BJ (cell line): ENCODE measurements around the gene MSH6. TPM values are rescaled to one million over a fixed set of nuclear protein-coding genes. Genes with fewer than 3 reads are reported as not detected.

Experiments used
- CTCF ChIA-PET: fragments of 350-600 bp; formaldehyde crosslinking; extraction: SDS; loops from one replicate; lab custom pipeline; 2021; ENCODE audit warnings: antibody characterized with exemption, inconsistent platforms; lab: Yijun Ruan, JAX
- POLR2A ChIA-PET: fragments of 300-600 bp; sonication (Branson Sonifier 250); formaldehyde crosslinking; extraction: SDS; loops from one replicate; lab custom pipeline; 2021; ENCODE audit warnings: antibody characterized with exemption; lab: Charles Lee
- DNase-seq: peaks from one replicate; pipeline ENCODE4 v3.0.0-alpha.2; 2011; ENCODE audit warnings: low read depth
- H3K27me3 ChIP-seq: 2 replicates; pipeline ENCODE4 v1.6.0; 2011; ENCODE audit warnings: low read length; ENCODE audit not compliant: control insufficient read depth, insufficient read depth
- H3K36me3 ChIP-seq: 2 replicates; pipeline ENCODE4 v1.5.1; 2011; ENCODE audit warnings: low read length; ENCODE audit not compliant: control insufficient read depth, insufficient read depth
- H3K4me3 ChIP-seq: 2 replicates; pipeline ENCODE4 v1.5.1; 2011; ENCODE audit warnings: low read depth, mild to moderate bottlenecking, control low read depth, low read length
- CTCF ChIP-seq: IDR thresholded peaks from 2 replicates; pipeline ENCODE4 v1.5.1; 2011; ENCODE audit warnings: low read depth, mild to moderate bottlenecking, control low read depth, inconsistent platforms, low read length, moderate library complexity; ENCODE audit not compliant: insufficient read depth
- polyA plus RNA-seq: library from polyadenylated mRNA; depleted of rRNA; stranded (reverse); fragments of >200 nt; gene quantifications from 2 replicates; pipeline ENCODE4 v1.2.3, GENCODE V29; 2011

The MSH6 gene
- polyA plus RNA-seq, 1 experiment: 13.7 TPM

- no peak overlapping the region for H3K4me3 ChIP-seq
- no peaks in the 10 kb centered on the region; the same call in 1 of the 2 replicates for H3K27me3 ChIP-seq
- DNase-seq: no peak
- ChIA-PET POLR2A (no interaction called here), CTCF (interaction anchor here (3.4 kb wide), 1 partner anchor 15 kb away, joined by 15 read pairs; no protein-coding TSS in a partner anchor)
- no peak for TF ChIP-seq CTCF
- no peaks in the 10 kb centered on the region for H3K36me3 ChIP-seq
Measured at GRCh38 chr2:47751856-47752414, 31.0 kb upstream of the MSH6 start.

GRCh38 chr2:47767497-47767844, 15.5 kb upstream of the MSH6 start:
- H3K4me3 ChIP-seq: no peak overlapping the region
- TF ChIP-seq CTCF: no peak
- H3K36me3 ChIP-seq: no peaks in the 10 kb centered on the region
- CTCF ChIA-PET: interaction anchor here (0.6 to 6.4 kb wide), 36 partner anchors 9 to 737 kb away, joined by 3 to 107 read pairs (median 4); partner anchors contain the start of genes MSH2 and MSH6
- no peak for DNase-seq
- POLR2A ChIA-PET: no interaction called here
- no peaks in the 10 kb centered on the region for H3K27me3 ChIP-seq

- CTCF ChIA-PET: interaction anchor here (0.5 to 6.4 kb wide), 37 partner anchors 10 to 737 kb away, joined by 3 to 107 read pairs (median 4); partner anchors contain the start of genes MSH2 and MSH6
- peak; percentile 99 for TF ChIP-seq CTCF
- no peak overlapping the region; the same call in 1 of the 2 replicates for H3K4me3 ChIP-seq
- POLR2A ChIA-PET: no interaction called here
- H3K36me3 ChIP-seq: no peaks in the 10 kb centered on the region
- no peak for DNase-seq
- H3K27me3 ChIP-seq: no peaks in the 10 kb centered on the region
Measured at GRCh38 chr2:47767880-47768609, 14.9 kb upstream of the MSH6 start.

- DNase-seq: no peak
- Histone ChIP-seq H3K27me3 (no peaks in the 10 kb centered on the region), H3K4me3 (no peak overlapping the region), H3K36me3 (no peaks in the 10 kb centered on the region)
- TF ChIP-seq CTCF: no peak
- ChIA-PET CTCF (interaction anchor here (1.1 to 6.4 kb wide), 4 partner anchors 9 to 434 kb away, joined by 3 to 107 read pairs (median 16); no protein-coding TSS in a partner anchor), POLR2A (no interaction called here)
Measured at GRCh38 chr2:47769318-47769717, 13.6 kb upstream of the MSH6 start.

GRCh38 chr2:47771211-47771610, 11.7 kb upstream of the MSH6 start:
- CTCF ChIA-PET: interaction anchor here (0.5 to 0.9 kb wide), 2 partner anchors 9 to 1857 kb away, joined by 3 read pairs; no protein-coding TSS in a partner anchor
- POLR2A ChIA-PET: no interaction called here
- H3K36me3 ChIP-seq: no peaks in the 10 kb centered on the region
- no peak for TF ChIP-seq CTCF
- peak; percentile 71 for DNase-seq
- H3K4me3 ChIP-seq: no peak overlapping the region
- H3K27me3 ChIP-seq: no peaks in the 10 kb centered on the region
